A549 (cell line): ENCODE data around the gene CDHR1.

Experiments
- CTCF ChIP-seq: fragments of >200 bp; sonication (Bioruptor Twin); formaldehyde crosslinking; IDR thresholded peaks from 3 replicates; pipeline ENCODE4 v1.5.1; 2016
- ELK1 ChIP-seq: fragments of 150-350 bp; IDR thresholded peaks from 2 replicates; pipeline ENCODE4 v1.6.1; 2014; ENCODE audit warnings: low read depth, mild to moderate bottlenecking, low read length
- EP300 ChIP-seq, 2 experiments: fragments of >200 bp; sonication (Bioruptor Twin); formaldehyde crosslinking; IDR thresholded peaks; 2 replicates in 1 of 2; 3 replicates in 1 of 2; pipeline ENCODE4 v1.6.1; 2016 to 2017
- KDM1A ChIP-seq: fragments of 200-600 bp; sonication (generic); IDR thresholded peaks from 2 replicates; pipeline ENCODE4 v1.6.1; 2016; ENCODE audit warnings: low read depth, mild to moderate bottlenecking
- MAFK ChIP-seq: fragments of 450-650 bp; IDR thresholded peaks from 2 replicates; pipeline ENCODE4 v1.6.1; 2014; ENCODE audit not compliant: partially characterized antibody
- MAZ ChIP-seq: fragments of 150-350 bp; IDR thresholded peaks from 2 replicates; pipeline ENCODE4 v1.6.1; 2014; ENCODE audit warnings: antibody characterized with exemption, low read depth, low read length, borderline replicate concordance
- MYC ChIP-seq: IDR thresholded peaks from 2 replicates; pipeline ENCODE4 v1.6.1; 2012; ENCODE audit warnings: mild to moderate bottlenecking, inconsistent platforms, low read length, improper control_type of control experiment, borderline replicate concordance
- PHF8 ChIP-seq: fragments of 200-600 bp; sonication (generic); IDR thresholded peaks from 2 replicates; pipeline ENCODE4 v1.6.1; 2016; ENCODE audit warnings: low read depth, mild to moderate bottlenecking, antibody characterized with exemption, moderate library complexity, borderline replicate concordance
- POLR2A ChIP-seq: IDR thresholded peaks from 2 replicates; pipeline ENCODE4 v1.6.1; 2012; ENCODE audit warnings: mild to moderate bottlenecking, low read length
- POLR2AphosphoS2 ChIP-seq: conservative IDR thresholded peaks from 2 replicates; pipeline ENCODE4 v1.6.1; 2012; ENCODE audit warnings: low read length, improper control_type of control experiment, inconsistent platforms
- RARB ChIP-seq: fragments of 250-450 bp; sonication (Bioruptor Pico); IDR thresholded peaks from 2 replicates; pipeline ENCODE4 v1.8.0; 2021; ENCODE audit warnings: mild to moderate bottlenecking, moderate library complexity
- SMC3 ChIP-seq: fragments of >200 bp; sonication (Bioruptor Twin); formaldehyde crosslinking; IDR thresholded peaks from 3 replicates; pipeline ENCODE4 v1.6.1; 2018; ENCODE audit warnings: inconsistent platforms
- ZNF302 ChIP-seq: fragments of 250-450 bp; sonication (Bioruptor Pico); IDR thresholded peaks from 2 replicates; pipeline ENCODE4 v1.9.0; 2021; ENCODE audit warnings: inconsistent platforms, mild to moderate bottlenecking, moderate library complexity

GRCh38 chr10:84158550-84158949 lies 35.8 kb upstream of the CDHR1 start:
- no peak for TF ChIP-seq KDM1A
- TF ChIP-seq POLR2AphosphoS2: no peak
- TF ChIP-seq CTCF: no peak
- TF ChIP-seq ZNF302: no peak
- TF ChIP-seq POLR2A: no peak
- no peak for TF ChIP-seq SMC3
- TF ChIP-seq ELK1: no peak
- no peak for TF ChIP-seq RARB (CRISPR knock-in tag)
- no peak for TF ChIP-seq EP300 (IDR thresholded peaks at IDR 0.05)
- TF ChIP-seq MAZ: no peak
- TF ChIP-seq PHF8: no peak
- no peak for TF ChIP-seq MYC
- TF ChIP-seq MAFK: no peak
